NCI-H1105 (cell line): ENCODE measurements around the gene PKP4.
A peak's percentile ranks its signal among the peaks of the same experiment; 100 is the strongest.

Experiments
- DNase-seq: peaks from one replicate; lab custom pipeline; 2025; lab: John Stamatoyannopoulos, UW

PKP4 gene

GRCh38 chr2:158546412-158547144 lies 89.8 kb downstream of the PKP4 start:
- DNase-seq = no peak

DNA sequence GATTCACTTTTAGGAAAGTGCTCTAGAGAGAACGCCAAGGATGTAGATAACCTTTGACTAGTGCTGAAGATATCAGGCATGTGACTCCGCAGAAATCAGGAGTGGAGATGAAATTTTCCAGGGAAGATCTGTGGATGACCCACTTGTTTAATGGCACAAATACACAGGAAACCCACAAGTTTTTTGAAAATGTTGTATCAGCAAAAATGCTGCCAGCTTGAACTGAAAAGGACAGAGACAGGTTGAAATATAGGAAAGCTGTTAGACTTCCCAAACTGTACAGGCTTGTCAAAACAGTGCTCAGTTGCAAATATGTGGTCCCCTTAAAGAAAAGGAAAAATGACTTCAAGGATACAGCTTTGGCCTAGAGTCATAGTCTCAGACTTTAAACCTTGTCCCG lies 96.5 kb downstream of the PKP4 start:
- no peak for DNase-seq

DNA sequence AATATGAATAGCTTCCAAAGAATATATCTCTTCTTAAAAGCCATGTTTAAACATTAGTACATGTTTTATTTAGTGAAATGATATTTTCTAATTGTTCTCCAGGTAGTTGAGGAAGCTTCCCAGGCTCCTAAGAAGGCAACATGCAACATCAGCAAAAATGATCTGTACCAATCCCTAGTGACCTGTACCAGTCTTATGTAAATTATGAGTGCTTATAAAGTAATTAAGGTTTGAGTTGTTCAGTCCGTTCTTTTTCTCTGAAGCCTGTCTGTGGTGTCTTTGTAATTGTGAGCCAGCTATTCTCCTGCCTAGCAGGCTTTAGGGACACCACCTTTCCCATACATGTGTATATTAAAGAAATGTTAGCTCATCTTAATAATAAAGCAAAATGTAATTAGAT lies 98.2 kb downstream of the PKP4 start:
- no peak for DNase-seq

- DNase-seq = no peak
Measured at GRCh38 chr2:158556124-158556523, 99.4 kb downstream of the PKP4 start.

GRCh38 chr2:158557752-158558151 lies 101.0 kb downstream of the PKP4 start:
- DNase-seq = no peak

DNA sequence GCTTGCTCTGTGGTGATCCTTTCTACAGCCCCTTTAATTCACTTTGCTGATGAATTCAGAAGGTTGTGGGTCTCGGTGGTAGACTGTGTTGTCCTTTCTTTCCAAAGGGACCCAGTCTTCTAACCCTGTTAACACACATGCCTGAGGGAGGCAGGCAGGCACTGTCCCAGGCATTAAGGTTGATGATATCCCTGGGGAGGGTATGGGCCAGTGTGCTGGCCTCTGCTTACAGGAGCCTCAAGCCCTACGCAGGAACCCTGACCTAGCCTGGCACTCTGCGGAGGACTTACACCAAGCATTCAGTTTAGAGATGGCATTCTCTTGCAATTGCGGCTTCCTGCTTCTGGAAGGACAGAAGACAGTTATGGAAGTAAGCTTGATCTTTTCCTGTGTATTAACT lies 102.5 kb downstream of the PKP4 start:
- no peak for DNase-seq

GRCh38 chr2:158560259-158560658 lies 103.5 kb downstream of the PKP4 start:
- DNase-seq = no peak

DNA sequence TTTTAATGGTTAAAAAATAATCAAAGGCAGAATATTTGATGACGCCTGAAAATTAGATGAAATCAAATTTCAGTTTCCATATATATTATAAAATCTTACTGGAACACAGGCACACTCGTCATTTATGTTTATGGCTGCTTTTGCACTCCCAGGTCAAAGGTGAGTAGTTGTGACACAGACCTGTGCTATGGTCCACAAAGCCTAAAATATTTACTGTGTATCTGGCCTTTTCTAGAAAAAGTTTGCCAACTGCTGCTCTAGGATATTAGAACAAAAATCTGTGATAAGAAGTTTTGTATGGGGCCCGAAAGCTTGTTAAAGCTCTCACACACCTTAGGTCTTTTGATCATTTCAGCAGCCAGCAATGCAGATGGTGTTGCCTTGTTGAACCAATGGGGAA lies 104.3 kb downstream of the PKP4 start:
- no peak for DNase-seq

GRCh38 chr2:158567208-158567607 lies 110.5 kb downstream of the PKP4 start:
- no peak for DNase-seq

- no peak for DNase-seq
Measured at GRCh38 chr2:158569284-158569683, 112.5 kb downstream of the PKP4 start.

GRCh38 chr2:158570869-158571268 lies 114.1 kb downstream of the PKP4 start:
- DNase-seq = no peak

- no peak for DNase-seq
Measured at GRCh38 chr2:158573739-158574138, 117.0 kb downstream of the PKP4 start.

DNA sequence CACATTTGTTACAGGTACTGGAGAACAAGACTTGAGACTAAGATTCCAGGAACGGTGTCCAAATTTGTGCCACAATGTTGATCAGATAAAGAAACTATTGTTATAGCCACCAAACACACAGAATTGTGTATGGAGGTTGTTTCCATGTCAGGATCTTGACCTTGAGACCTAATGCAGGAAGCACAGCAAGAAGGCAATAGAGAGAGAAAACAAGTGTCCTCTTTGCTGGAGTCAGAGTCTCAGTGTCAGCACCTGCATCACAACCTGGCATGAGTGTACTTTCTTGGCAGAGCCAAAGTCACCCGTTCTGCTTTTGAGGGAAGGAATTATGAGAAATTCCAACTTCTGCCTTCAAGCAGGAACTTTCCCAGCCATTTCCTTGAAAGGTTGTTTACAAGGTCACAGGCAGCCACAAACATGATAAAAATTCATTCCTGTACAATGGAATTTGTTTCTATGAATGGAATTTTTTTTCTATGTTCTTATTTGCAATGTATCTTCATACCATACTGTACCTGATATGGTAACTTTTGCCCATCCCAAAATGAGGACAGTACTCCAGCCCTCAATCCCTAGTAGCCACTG lies 118.4 kb downstream of the PKP4 start:
- DNase-seq = no peak

DNA sequence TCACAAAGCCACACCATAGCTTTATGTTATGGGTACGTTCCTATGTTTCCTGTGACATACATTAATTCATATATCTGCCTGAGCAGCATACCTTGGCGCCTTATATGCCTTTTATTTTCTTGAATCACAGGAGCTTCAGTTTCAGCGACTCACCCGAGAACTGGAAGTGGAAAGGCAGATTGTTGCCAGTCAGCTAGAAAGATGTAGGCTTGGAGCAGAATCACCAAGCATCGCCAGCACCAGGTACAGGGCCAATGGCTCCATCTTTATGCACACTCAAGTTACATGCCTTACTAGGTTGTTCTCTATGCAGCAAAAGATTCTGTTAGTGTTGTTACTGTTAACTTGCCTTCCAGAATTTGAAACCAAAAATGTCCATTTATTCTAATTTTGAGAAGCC lies 120.4 kb downstream of the PKP4 start:
- no peak for DNase-seq

GRCh38 chr2:158578703-158579330 lies 122.1 kb downstream of the PKP4 start:
- no peak for DNase-seq

DNA sequence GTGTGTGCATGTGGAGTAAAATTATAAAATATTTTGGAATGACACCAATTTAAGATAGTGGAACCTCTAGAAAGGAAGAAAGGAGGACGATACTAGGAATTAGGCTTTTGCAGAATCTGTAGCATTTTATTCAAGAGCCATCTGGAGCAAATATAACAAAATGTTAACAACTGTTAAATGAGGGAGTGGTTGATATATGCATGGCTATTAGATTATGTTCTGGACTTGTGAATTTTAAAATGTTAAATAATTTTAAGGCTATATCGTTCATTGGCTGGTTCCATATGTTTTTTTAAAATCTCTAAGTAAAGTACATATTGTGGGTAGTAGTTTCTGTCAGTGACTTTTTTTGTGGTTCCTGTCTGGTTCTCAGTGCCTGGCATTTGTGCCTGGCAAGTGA lies 123.2 kb downstream of the PKP4 start:
- no peak for DNase-seq

DNA sequence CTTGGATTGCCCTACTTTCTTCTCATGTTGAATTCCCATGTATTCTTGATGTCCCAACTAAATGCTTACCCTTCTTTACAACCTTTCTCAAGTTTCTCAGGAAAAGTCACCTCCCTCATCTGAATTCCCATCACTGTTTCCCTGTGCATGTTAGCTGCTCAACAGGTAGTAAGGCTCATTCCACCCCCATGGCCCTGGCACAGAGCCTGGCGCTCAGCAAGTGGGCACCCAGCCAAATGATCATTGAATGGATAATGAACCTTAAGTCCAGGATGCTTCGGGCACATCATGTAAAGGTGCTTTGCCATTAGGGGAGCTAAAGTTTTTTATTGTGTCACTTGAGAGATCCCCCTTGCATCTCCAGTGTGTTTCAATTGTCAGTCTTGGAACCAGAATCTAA lies 124.0 kb downstream of the PKP4 start:
- DNase-seq = peak; percentile 77

GRCh38 chr2:158582670-158583069 lies 125.9 kb downstream of the PKP4 start:
- DNase-seq = no peak

DNA sequence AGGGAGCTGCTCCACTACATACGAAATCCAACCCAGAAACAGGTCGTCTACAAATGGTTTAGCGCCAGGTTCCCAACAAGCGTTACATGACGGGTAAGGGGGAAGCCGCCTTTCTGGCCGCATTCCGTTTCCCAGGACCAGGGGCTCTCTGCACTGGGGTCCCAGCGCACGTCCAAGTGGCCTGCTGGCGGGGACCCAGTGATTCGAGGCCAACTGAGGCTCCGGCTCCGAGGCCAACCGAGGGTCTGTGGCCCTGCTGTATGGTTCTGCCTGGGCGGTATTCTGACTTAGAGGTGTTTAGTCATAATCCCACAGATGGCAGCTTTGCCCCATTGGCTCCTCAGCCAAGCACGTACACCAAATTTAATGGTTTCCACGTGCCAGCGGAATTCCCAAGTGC lies 127.2 kb downstream of the PKP4 start:
- DNase-seq = no peak

DNA sequence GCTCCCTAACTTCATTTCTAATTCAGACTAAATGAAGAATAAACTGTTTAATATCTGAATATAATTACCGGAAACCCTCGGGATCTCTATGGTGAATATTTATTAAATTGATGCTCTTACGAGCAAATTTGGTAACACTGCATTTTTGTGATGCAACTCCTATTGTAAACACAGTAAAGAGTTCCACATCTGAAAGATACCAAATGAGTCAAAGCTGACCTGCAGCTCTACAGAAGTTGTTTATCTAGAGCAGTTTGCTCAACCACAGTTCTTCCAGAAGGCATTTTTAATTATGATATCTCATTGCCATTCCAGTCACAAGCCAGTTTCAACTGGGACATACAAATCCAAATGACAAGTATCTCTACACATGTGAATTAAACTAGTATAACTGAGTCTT lies 129.7 kb downstream of the PKP4 start:
- DNase-seq = no peak

DNA sequence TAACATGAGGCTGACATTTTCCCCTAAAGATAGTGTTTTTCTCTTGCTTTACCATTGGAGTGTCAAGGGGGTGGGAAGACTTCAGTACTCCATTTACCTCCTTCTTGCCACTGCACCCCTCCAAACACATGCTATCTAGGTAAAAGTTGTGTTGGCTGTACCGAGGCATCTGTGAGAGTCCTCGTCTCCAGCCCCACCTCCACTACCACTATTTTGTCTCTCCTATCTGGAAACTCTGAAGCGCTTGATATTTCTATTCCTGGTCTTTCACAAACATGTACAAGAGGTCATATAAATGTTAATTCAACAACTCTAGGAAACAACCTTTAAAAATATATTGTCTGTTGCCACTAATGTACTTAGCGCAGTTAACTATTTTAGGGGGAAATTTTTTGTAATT lies 132.6 kb downstream of the PKP4 start:
- DNase-seq = no peak

DNA sequence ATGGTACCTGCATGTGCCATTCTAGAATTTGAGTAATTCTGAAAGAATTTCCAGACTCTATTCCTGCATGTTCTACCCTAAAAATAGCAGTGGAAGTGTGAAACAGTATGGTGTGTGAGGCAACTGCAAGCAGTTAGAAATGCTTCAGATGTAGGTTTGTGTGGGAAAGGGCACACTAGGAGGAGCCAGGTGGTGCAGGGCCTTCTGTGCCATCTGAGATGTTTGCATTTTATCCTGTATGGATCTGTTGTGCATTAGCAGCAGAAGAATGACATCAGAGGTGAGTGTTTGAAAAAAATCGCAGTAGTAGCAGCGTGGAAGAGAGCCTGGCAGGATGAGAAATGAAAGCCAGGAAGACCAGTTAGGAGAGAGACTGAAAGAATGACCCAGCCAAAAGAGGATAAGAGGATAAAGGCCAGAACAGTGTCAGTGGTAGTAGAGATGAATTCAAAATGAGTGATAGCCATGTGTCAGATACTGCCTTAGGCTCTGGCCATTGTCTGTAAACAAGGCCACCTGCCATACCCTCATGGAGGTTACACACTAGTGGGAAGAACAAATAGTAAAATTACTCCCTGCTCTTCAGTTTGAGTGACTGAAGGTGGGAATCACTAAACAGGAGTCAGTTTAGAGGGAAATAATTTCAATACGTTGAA lies 142.2 kb downstream of the PKP4 start:
- DNase-seq = no peak

DNA sequence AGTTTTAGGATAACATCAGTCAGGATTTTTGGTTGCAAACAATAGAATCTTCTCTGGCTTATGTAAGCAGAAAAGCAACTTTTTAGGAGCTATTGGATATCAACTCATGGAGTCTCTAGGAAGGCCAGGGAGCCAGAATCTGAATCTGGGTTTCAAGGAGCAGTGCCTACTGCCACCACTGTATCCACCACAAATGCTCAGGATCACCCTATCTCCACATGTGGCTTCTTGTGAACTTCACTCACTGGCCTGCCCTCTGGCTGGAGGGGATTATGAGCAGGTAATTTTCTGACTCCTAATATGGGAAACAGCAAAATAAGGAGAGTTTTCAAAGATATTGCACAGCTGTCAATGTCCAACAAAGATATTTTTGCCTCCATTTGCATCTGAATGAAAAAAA lies 142.9 kb downstream of the PKP4 start:
- DNase-seq = no peak
